ENCODE results near the gene EEF1AKMT3.

The EEF1AKMT3 gene

DNA sequence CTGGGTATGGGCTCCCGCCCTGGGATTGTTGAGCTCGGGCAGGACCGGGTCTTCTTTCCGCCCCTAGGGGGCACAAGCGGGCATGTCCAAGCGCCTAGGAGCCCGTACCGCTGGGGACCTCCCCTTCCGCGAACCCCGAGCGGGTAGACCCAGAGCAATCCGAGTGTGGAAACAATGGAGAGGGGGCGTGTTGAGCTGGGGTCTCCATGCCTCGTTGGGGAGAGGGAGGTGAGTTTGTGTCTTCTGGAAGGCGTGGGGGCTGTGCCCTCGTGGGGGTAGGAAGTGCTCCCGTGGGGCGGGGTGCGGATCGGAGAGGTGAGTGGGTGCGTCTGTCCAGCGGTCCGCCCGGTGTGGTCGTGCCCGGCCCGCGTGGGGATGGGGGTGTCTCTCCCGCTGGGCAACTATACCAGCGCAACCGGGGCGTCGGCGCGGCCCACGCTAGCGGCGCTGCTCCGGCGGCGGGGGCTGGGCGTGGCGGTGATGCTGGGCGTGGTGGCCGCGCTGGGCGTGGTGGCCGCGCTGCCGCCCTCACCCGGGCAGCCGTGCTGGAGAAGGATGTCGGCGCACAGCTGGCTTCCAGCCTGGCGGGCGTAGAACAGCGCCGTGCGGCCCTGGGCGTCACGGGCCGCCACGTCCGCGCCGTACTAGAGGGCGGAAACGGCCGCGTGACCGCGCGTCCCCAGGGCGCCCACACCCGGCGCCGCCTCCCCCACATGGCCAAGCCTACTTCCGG, 46.1 kb upstream of the EEF1AKMT3 start:
- TF ChIP-seq, protein P1, sequence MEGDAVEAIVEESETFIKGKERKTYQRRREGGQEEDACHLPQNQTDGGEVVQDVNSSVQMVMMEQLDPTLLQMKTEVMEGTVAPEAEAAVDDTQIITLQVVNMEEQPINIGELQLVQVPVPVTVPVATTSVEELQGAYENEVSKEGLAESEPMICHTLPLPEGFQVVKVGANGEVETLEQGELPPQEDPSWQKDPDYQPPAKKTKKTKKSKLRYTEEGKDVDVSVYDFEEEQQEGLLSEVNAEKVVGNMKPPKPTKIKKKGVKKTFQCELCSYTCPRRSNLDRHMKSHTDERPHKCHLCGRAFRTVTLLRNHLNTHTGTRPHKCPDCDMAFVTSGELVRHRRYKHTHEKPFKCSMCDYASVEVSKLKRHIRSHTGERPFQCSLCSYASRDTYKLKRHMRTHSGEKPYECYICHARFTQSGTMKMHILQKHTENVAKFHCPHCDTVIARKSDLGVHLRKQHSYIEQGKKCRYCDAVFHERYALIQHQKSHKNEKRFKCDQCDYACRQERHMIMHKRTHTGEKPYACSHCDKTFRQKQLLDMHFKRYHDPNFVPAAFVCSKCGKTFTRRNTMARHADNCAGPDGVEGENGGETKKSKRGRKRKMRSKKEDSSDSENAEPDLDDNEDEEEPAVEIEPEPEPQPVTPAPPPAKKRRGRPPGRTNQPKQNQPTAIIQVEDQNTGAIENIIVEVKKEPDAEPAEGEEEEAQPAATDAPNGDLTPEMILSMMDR (IDR thresholded peaks at IDR 0.05; ENCODE audit: borderline replicate concordance, insufficient read depth, low read depth, low read length): peak; percentile 20; the same call in 1 of the 2 replicates
- H3K4me3 ChIP-seq (ENCODE audit: low read depth, low read length): no peak overlapping the region

DNA sequence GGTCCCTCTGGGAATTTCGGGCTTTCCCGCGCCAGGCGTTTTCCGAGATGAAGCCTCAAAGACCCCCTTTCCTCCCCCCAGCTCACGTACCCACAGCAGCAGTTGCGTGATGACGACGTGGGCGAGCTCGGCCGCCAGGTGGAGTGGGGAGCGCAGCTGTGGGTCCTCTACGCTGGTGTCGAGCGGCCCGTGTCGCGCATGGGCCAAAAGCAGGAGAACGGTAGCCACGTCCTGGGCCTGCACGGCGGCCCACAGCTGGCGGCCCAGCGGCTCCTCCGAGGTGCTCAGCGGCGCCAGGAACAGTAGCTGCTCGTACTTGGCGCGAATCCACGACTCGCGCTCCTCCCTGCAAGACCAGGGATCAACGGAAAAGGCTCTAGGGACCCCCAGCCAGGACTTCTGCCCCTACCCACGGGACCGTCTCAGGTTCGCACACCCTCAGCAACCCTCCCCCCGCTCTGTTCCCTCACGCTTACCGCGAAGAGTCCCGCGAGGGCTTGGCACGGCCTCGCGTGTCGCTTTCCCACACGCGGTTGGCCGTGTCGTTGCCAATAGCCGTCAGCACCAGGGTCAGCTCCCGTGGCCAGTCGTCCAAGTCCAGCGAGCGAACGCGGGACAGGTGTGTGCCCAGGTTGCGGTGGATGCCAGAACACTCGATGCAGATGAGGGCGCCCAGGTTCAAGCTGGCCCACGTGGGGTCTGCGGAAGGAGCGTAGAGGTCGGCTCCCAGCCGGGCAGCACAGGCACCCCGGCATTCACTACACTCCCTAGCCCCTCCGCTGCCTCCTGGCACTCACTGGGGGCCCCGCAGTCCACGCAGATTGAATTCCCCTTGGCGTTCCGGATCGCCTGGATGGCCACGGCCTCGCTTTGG, 45.3 kb upstream of the EEF1AKMT3 start:
- H3K4me3 ChIP-seq (ENCODE audit: low read depth, low read length): no peak overlapping the region

DNA sequence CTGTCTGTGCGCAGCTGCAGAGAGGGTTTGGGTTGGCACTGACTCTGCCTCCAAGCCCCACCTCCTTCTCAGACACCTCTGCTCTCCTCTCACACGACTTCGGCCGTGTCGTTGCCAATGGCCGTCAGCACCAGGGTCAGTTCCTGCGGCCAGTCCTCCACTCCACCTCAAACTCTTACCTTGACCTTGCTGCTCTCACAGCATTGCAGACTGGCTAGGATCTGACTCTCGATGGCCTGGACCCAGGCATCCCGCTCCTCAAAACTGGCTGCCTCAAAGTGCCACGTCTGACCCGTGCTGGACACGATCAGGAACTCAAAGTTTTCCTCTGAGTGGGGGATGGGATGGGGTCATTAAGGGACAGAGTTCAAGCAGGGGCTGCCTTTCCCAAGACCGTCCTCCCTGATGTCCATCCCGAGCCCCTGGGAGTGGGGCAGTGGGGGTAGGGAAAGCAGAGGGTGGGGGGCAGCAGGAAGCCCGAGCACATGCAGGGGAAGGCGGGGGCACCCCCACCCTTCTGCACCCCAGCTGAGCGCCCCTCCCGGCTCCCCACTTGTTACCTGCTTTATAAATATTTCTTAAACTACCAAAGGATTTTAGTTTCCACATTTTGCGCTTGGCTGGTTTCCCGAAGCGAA, 44.5 kb upstream of the EEF1AKMT3 start:
- TF ChIP-seq, protein P1 (IDR thresholded peaks at IDR 0.05; ENCODE audit: borderline replicate concordance, insufficient read depth, low read depth, low read length): no peak
- no peak overlapping the region for H3K4me3 ChIP-seq (ENCODE audit: low read depth, low read length)

More for the DNA sequence above, 45.3 kb upstream of the EEF1AKMT3 start:
- TF ChIP-seq, protein P1 (IDR thresholded peaks at IDR 0.05; ENCODE audit: borderline replicate concordance, insufficient read depth, low read depth, low read length): no peak

DNA sequence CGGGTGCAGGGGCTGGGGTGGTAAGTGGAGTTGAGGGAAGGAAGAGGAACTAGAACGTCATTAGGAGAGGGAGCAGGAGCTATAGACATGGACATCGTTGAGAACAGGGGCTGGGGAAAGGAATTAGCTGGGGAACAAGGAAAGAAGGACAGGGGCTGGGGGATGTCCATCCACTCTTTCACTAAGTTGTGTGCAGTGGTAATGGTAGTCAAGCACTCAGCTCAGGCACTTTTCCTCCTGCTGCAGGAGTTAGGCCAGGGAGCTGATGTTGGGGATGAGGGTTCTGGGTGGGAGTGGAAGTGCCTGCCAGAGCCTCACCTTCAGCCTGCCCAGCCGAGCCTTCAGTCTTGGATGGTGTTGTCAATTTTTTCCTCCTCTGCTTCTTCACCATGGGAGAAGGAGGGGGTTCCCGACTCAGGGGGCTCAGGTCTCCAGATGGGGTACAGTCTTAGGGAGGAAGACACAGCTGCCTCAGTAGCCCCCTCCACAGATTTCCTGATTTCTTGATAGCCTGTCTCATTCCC, 43.0 kb upstream of the EEF1AKMT3 start:
- H3K4me3 ChIP-seq (ENCODE audit: low read depth, low read length): no peak overlapping the region
- TF ChIP-seq, protein P1 (IDR thresholded peaks at IDR 0.05; ENCODE audit: borderline replicate concordance, insufficient read depth, low read depth, low read length): no peak

DNA sequence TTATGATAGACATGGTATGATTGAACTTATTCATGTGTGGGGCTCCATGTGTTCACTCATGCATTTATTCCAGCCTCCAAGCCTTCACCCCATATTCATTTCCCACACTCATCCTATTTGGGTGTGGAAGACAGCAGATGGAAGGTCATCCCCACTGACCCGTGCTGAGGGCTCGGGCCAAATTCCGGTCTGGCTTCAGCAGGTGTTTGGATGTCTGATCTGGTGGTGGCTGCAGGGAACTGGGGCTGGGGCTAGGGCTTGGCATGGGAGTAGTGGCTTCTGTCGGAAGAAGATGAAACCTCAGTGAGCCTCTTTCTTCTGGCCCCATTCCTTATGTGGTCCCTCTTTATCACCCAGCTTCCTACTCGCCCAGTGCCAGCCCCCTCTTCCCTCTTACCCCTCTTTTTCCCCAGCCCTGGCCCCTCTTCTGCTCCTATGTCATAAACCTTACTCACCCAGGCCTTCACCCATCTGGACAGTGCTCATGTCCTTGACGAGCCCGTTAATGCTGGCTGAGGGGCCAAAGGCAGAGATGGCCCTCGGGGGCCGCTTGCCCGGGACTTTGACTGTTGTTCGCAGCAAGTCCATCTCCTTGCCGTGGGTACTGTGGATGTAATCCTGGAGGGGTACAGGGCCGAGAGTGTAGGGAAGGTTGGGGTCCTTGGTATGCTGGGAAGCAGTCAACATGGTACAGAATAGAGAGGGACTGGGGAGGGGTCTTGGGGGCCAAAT, 41.9 kb upstream of the EEF1AKMT3 start:
- H3K4me3 ChIP-seq (ENCODE audit: low read depth, low read length): no peak overlapping the region
- TF ChIP-seq, protein P1 (IDR thresholded peaks at IDR 0.05; ENCODE audit: borderline replicate concordance, insufficient read depth, low read depth, low read length): no peak

DNA sequence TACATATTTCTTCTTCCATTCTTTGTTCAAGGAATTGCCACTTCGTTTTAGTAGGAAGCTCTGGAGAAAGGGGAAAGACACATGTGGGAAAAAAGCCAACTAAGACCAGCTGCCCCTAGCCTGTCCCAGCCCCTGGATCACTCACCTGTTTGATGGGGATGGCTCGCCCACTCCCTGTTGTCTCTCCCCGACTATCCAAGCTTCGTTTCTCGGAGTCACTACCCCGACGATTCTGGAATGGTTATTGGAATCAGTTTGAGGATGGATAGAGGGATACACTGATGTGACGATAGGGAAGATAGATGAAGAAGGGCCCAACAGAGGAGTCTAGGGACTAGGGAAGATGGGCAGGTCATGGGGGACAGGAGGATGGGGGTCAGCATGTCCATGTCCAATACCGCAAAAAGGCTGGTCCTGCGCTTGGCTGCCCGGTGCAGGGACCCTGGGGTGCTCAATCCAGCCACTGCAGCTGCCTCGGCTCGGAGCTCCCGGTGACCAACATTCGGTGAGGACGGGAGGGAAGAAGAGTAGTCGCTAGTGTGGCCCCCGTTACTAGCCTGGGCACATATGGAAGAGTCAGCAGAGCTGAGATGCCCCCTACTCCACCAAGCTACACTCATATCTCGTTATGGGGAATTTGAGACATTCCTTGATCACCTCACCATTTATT, 40.9 kb upstream of the EEF1AKMT3 start:
- TF ChIP-seq, protein P1 (IDR thresholded peaks at IDR 0.05; ENCODE audit: borderline replicate concordance, insufficient read depth, low read depth, low read length): no peak
- no peak overlapping the region for H3K4me3 ChIP-seq (ENCODE audit: low read depth, low read length)

All from GM12875 (cell line).